ENCODE measurements around the gene PCID2.

Gene PCID2

GRCh38 chr13:113146750-113147149, 61.7 kb downstream of the PCID2 start:
- TF ChIP-seq, protein P1, sequence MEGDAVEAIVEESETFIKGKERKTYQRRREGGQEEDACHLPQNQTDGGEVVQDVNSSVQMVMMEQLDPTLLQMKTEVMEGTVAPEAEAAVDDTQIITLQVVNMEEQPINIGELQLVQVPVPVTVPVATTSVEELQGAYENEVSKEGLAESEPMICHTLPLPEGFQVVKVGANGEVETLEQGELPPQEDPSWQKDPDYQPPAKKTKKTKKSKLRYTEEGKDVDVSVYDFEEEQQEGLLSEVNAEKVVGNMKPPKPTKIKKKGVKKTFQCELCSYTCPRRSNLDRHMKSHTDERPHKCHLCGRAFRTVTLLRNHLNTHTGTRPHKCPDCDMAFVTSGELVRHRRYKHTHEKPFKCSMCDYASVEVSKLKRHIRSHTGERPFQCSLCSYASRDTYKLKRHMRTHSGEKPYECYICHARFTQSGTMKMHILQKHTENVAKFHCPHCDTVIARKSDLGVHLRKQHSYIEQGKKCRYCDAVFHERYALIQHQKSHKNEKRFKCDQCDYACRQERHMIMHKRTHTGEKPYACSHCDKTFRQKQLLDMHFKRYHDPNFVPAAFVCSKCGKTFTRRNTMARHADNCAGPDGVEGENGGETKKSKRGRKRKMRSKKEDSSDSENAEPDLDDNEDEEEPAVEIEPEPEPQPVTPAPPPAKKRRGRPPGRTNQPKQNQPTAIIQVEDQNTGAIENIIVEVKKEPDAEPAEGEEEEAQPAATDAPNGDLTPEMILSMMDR (IDR thresholded peaks at IDR 0.05; ENCODE audit: control insufficient read depth, insufficient read depth, low read depth, low read length, missing control alignments): no peak

DNA sequence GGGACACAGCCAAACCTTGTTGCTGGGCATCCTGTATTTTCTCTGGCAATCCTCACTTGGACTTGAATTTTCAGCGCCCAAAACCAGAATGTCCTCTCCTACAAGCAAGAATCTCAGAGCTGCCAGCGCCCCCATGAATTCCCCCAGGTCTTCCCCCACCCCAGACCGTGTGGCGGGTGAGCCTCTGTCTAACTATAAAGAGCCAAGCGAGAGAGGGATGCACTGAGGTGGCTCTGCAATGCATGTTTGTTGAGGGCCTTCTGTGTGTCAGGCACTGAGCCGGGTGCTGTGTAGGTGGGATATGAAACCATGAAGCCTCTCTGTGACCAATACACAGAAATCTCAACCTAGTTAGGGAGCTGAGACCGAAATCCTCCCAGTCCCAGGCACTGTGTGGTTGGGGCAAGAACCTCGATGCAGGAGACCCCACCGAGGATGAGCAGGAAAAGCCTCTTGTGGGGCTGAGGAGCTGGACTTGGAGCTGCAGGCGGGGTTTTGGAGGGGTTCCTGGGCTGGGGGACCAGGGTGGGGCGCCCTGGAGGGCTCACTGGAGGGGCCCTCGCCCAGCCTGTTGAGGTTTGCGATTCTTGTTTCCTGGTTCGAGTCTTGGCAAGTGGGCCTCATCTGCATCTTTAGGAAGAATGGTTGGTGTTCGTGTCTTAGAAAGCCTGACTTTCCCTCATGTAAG, 62.4 kb downstream of the PCID2 start:
- DNase-seq (ENCODE audit: low read depth): no peak
- TF ChIP-seq, protein P1 (IDR thresholded peaks at IDR 0.05; ENCODE audit: control insufficient read depth, insufficient read depth, low read depth, low read length, missing control alignments): no peak
- no peak overlapping the region for H3K4me3 ChIP-seq (ENCODE audit: control insufficient read depth, low read depth, low read length)

More at GRCh38 chr13:113146750-113147149, 61.7 kb downstream of the PCID2 start:
- no peak overlapping the region for H3K4me3 ChIP-seq (ENCODE audit: control insufficient read depth, low read depth, low read length)
- DNase-seq (ENCODE audit: low read depth): no peak

DNA sequence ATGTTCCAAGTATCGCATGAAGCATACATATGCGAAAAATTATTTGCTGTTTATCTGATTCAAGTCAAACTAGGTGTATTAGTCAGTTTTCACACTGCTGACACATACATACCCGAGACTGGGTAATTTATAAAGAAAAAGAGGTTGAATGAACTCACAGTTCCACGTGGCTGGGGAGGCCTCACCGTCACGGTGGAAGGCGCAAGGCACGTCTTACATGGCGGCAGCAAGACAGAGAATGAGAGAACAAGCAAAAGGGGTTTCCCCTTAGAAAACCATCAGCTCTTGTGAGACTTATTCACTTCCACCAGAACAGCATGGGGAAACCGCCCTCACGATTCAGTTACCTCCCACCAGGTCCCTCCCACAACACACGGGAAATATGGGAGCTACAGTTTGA, 63.0 kb downstream of the PCID2 start:
- DNase-seq (ENCODE audit: low read depth): no peak
- TF ChIP-seq, protein P1 (IDR thresholded peaks at IDR 0.05; ENCODE audit: control insufficient read depth, insufficient read depth, low read depth, low read length, missing control alignments): no peak
- H3K4me3 ChIP-seq (ENCODE audit: control insufficient read depth, low read depth, low read length): no peak overlapping the region

- no peak overlapping the region for H3K4me3 ChIP-seq (ENCODE audit: control insufficient read depth, low read depth, low read length)
- DNase-seq (ENCODE audit: low read depth): no peak
- TF ChIP-seq, protein P1 (IDR thresholded peaks at IDR 0.05; ENCODE audit: control insufficient read depth, insufficient read depth, low read depth, low read length, missing control alignments): no peak
Measured at GRCh38 chr13:113144255-113144629, 64.2 kb downstream of the PCID2 start.

- DNase-seq (ENCODE audit: low read depth): no peak
- H3K4me3 ChIP-seq (ENCODE audit: control insufficient read depth, low read depth, low read length): no peak overlapping the region
- TF ChIP-seq, protein P1 (IDR thresholded peaks at IDR 0.05; ENCODE audit: control insufficient read depth, insufficient read depth, low read depth, low read length, missing control alignments): no peak
Measured at GRCh38 chr13:113143466-113144254, 64.8 kb downstream of the PCID2 start.

- TF ChIP-seq, protein P1 (IDR thresholded peaks at IDR 0.05; ENCODE audit: control insufficient read depth, insufficient read depth, low read depth, low read length, missing control alignments): no peak
- no peak overlapping the region for H3K4me3 ChIP-seq (ENCODE audit: control insufficient read depth, low read depth, low read length)
- no peak for DNase-seq (ENCODE audit: low read depth)
Measured at GRCh38 chr13:113142876-113143275, 65.6 kb downstream of the PCID2 start.
